GM12891 (cell line): ENCODE results near the gene RUFY4.

Source experiments
- POLR2A ChIP-seq: IDR thresholded peaks from 2 replicates; pipeline ENCODE4 v1.6.1; 2011; ENCODE audit warnings: low read depth, low read length, control low read depth
- POLR2AphosphoS5 ChIP-seq: IDR thresholded peaks from 2 replicates; pipeline ENCODE4 v1.6.1; 2011; ENCODE audit warnings: low read depth, low read length, control low read depth
- POU2F2 ChIP-seq: IDR thresholded peaks from 2 replicates; pipeline ENCODE4 v1.6.1; 2011; ENCODE audit warnings: low read depth, mild to moderate bottlenecking, control low read depth, low read length, moderate library complexity
- SPI1 ChIP-seq: IDR thresholded peaks from 2 replicates; pipeline ENCODE4 v1.6.1; 2011; ENCODE audit warnings: low read depth, low read length, control low read depth
- TAF1 ChIP-seq: IDR thresholded peaks from 2 replicates; pipeline ENCODE4 v1.6.1; 2011; ENCODE audit warnings: low read depth, low read length, control low read depth

DNA sequence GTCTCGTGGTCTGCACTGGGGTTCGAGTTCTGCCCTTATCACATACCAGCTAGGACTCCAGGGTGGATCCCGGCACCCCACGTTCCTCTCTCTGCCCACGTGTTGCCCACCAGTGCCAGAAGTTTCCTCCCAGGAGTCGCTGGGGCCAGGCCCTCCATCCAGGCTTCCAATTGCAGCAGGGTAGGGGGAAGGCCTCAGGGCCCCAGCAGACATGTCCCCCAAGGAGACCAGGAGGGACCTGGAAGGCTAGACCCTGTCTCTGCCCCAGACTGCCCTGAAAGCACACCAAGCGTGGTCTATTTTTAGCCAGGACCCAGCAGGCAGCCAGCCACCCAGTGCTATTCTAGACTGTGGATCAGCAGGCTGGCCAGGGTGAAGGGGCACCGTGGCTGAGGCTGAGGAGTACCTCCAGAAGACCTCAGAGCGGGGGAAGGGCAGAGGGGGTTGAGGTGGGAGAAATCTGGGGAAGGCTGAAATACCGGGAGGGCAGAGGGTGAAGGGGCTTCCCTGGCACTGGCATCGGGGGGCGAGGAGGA lies 47.4 kb upstream of the RUFY4 start:
- TF ChIP-seq POLR2A (no peak), TAF1 (no peak), POLR2AphosphoS5 (no peak), POU2F2 (no peak), SPI1 (no peak)
